NCI-H82 treated with DMSO at 0.1 percent for 48 hours (cell line): ENCODE data around the gene ACAP1.
A peak's percentile ranks its signal among the peaks of the same experiment; 100 is the strongest.
"Not testable (repeated sequence)": the region's sequence is repeated elsewhere in the genome, so short reads cannot be mapped to it uniquely, and the experiment has no call there.

Experiments used
- DNase-seq: peaks from one replicate; lab custom pipeline; 2025; ENCODE audit not compliant: unreplicated experiment; lab: John Stamatoyannopoulos, UW

The ACAP1 gene

GRCh38 chr17:7328840-7329373 lies 7.4 kb upstream of the ACAP1 start, which contains the start of gene NEURL4:
NEURL4 (minus strand) TSS chr17:7329335; CDS start chr17:7329312, 23 bp downstream.
- DNase-seq = no peak

GRCh38 chr17:7329374-7329996 lies 6.8 kb upstream of the ACAP1 start:
- DNase-seq = peak; percentile 99

- DNase-seq = peak; percentile 76
These were observed 6.2 kb upstream of the ACAP1 start for GRCh38 chr17:7329997-7330637.

GRCh38 chr17:7330638-7331015 lies 5.7 kb upstream of the ACAP1 start:
- DNase-seq = no peak

GRCh38 chr17:7332111-7332510 lies 4.2 kb upstream of the ACAP1 start:
- DNase-seq = no peak

- DNase-seq = not testable (repeated sequence)
These were observed 3.7 kb upstream of the ACAP1 start for GRCh38 chr17:7332600-7333069.

GRCh38 chr17:7334938-7335538 lies 1.3 kb upstream of the ACAP1 start:
- DNase-seq = no peak

GRCh38 chr17:7335765-7336164 lies 564 bp upstream of the ACAP1 start:
- DNase-seq = not testable (repeated sequence)

- DNase-seq = not testable (repeated sequence)
These were observed 1.3 kb downstream of the ACAP1 start for GRCh38 chr17:7337600-7337999.

- no peak for DNase-seq
These were observed 3.9 kb downstream of the ACAP1 start for GRCh38 chr17:7340179-7340578.

GRCh38 chr17:7341842-7342241 lies 5.5 kb downstream of the ACAP1 start:
- no peak for DNase-seq

- DNase-seq = no peak
These were observed 6.9 kb downstream of the ACAP1 start for GRCh38 chr17:7343250-7343649.

- no peak for DNase-seq
These were observed 10.7 kb downstream of the ACAP1 start for GRCh38 chr17:7346761-7347614.

GRCh38 chr17:7347630-7348477 lies 11.5 kb downstream of the ACAP1 start:
- DNase-seq = no peak

- no peak for DNase-seq
These were observed 12.3 kb downstream of the ACAP1 start for GRCh38 chr17:7348478-7349242.

- DNase-seq = peak; percentile 11
These were observed 15.6 kb downstream of the ACAP1 start, which contains the start of gene KCTD11 for GRCh38 chr17:7351665-7352502. KCTD11 (plus strand) TSS chr17:7352162.

GRCh38 chr17:7352503-7352889 lies 16.2 kb downstream of the ACAP1 start:
- DNase-seq = no peak

GRCh38 chr17:7352910-7353635 lies 16.7 kb downstream of the ACAP1 start:
- DNase-seq = no peak
